Stimulated activated CD8-positive, alpha-beta memory T cell treated with anti-CD3 and anti-CD28 coated beads, Interleukin-2, amount 100 ng/mL, for 48 hours (primary cell): ENCODE data around the gene ARID5A.
"Not testable (repeated sequence)": the region's sequence is repeated elsewhere in the genome, so short reads cannot be mapped to it uniquely, and the experiment has no call there.

Source experiments
- DNase-seq, 2 donors: peaks; one replicate each; pipeline ENCODE4 v3.0.0-alpha.2; 2020; ENCODE audit warnings: low read depth in 2 of 2

The ARID5A gene

GRCh38 chr2:96539215-96539920 lies 2.8 kb downstream of the ARID5A start:
- no peak for DNase-seq

GRCh38 chr2:96540136-96540535 lies 3.6 kb downstream of the ARID5A start:
- DNase-seq: no peak

GRCh38 chr2:96541398-96542152 lies 5.0 kb downstream of the ARID5A start:
- DNase-seq: no peak

DNA sequence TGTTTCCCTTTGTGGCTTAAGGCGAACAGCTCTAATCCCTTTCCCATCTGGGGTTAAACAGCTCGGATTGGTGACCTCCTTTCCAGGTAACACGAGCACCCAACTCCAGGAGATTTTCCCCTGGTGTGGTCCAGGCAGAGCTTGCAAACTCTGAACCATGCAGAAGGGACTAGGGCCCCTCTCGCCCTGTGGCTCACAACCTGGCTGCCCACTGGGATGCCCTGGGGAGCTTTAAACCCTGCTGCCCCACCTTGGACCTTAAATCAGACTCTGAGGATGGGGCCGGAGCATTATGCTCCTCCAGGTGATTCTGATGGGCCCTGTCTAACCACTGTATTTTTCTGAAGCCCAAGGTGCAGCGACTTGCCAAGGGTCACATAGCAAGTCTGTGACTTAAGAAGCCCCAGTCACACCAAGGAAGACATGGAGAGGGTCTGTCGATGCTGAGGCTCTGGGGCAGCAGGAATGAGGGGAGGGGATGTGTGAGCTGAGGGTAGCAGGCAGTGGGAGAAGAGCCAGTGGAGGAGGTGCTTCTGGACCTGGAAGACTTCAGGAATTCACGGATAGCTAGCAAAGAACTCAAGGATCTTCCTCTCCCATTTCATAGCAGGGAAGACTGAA lies 5.9 kb downstream of the ARID5A start:
- DNase-seq: no peak

DNA sequence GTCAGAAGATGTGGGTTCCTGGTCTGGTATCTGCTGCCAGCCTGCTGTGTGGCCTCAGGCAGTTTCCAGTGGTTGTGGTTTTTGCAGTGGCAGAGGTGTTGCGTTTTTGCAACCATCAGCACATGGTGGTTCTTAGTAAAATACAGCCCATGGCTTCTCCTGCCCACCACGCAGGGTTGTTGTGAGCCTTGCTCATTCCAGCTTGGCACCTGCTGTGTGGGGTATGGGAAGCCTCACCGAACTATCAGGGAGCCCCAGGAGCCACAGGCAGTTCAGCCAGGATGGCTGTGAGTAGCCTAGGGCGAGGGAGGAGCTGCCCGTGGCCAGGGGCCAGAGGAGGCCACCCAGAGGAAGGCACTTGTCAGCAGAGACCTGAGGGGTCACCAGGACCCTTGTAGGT lies 9.8 kb downstream of the ARID5A start:
- no peak for DNase-seq

- DNase-seq: no peak
Observed at GRCh38 chr2:96546797-96547196, 10.2 kb downstream of the ARID5A start.

DNA sequence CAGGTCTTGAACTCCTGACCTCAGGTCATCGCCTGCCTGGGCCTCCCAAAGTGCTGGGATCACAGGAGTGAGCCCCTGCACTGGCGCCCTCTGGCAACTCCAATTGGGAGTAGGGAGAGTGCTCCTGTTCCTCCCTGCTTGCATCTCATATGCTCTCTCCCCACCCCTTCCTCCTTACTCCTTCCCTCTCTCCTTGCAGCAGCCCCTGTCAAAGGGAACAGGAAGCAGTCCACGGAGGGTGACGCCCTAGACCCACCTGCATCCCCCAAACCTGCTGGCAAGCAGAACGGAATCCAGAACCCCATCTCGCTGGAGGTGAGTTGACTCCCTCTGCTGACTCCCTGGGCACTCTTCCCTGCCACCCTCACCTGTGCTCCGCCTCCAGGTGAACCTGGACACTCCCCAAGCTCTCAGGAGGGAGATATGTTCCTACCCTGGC lies 10.7 kb downstream of the ARID5A start:
- DNase-seq: no peak

- DNase-seq: no peak
Observed at GRCh38 chr2:96547731-96548171, 11.2 kb downstream of the ARID5A start.

DNA sequence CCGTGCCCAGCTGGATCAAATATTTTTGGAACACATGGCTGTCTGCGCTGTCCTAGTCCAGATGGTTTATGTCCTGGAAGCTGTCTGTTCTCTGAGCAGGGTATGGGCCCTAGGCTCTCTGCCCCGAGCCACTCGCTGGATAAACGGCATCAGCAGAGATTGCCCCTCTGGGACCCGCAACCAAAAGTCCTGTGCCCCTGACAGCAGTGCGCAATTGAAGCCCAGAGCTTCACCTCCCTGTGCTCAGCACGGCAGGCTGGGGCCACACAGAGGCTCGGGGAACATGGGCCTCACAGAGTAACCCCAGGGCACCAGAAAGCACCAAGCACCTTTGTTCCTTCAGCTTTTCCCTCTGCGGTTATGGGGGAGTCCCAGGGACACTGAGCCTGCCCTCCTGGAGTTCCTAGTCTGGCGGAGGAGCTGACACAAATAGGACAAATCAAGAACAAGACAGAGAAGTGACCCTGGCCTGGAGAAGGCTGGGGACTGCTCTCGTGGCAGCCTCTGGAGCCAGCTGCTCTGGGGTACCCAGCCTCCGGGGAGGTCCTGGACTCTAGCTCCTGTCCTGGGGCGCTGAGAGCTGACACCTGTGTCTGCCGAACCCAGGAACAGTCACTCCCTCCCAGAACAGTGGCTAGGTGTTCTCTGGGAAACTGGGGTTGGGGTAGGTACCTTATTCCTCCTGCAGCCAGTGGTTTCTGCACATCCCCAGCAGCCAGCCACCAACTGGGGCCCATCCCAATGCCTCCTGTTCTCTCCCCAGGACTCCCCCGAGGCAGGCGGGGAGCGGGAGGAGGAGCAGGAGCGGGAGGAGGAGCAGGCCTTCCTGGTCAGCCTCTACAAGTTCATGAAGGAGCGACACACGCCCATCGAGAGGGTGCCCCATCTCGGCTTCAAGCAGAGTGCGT lies 12.3 kb downstream of the ARID5A start:
- no peak for DNase-seq

- no peak for DNase-seq
Observed at GRCh38 chr2:96549466-96549785, 12.9 kb downstream of the ARID5A start.

DNA sequence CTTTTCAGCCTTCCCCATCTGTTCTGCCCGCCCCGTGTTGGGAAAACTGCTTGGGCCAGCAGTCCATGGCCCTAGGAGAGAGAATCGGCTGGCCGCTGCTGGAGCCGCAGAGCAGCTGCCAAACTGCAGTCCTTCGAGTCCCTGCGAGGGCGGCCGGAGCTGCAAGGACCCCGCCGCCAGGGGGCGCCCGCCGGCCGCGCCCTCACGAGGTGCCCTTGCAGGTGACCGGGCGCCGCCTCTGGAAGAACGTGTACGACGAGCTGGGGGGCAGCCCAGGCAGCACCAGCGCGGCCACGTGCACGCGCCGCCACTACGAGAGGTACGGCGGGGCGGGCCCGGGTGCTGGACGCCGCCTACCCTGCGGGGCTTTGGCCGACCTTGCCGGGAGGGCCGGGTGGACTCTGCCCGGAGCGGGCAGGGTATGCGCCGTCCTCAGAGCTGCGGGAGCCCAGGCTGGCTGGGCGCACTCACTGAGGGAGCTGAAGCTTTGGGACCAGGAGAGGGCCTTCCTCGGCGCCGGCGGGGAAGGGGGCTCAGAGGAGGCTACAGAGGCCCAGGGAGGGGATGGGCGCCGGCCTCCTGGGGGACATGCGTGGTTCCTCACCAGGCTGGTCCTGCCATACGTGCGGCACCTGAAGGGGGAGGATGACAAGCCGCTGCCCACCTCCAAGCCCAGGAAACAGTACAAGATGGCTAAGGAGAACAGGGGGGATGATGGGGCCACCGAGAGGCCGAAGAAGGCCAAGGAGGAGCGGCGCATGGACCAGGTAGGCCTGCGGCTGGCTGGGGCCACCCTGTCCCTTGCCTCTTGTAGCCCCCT lies 13.6 kb downstream of the ARID5A start:
- DNase-seq: no peak

DNA sequence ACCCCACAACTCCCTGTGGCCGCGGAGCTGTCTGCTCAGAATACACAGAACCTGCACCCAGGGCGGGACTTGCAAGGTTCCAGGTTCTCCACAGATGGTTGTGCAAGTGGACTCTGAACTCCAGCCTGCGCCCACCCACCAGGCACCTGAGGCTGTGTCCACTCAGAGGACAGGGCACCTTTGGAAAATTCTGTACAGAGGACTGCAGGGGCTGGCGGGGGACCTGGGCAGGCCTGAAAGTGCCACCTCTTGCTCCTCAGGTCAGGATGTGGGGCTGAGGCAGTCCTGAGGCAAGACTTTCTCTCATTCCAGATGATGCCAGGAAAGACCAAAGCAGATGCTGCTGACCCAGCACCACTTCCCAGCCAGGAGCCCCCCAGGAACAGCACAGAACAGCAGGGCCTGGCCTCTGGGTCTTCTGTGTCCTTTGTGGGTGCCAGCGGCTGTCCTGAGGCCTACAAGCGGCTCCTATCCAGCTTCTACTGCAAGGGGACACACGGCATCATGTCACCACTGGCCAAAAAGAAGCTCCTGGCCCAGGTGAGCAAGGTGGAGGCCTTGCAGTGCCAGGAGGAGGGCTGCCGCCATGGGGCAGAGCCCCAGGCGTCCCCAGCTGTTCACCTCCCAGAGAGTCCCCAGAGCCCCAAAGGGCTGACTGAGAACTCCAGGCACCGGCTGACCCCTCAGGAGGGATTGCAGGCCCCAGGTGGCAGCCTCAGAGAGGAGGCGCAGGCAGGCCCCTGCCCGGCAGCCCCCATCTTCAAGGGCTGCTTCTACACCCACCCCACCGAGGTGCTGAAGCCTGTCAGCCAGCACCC lies 14.4 kb downstream of the ARID5A start:
- no peak for DNase-seq

GRCh38 chr2:96551605-96552314 lies 15.2 kb downstream of the ARID5A start:
- no peak for DNase-seq

GRCh38 chr2:96552315-96553175 lies 16.0 kb downstream of the ARID5A start:
- no peak for DNase-seq

GRCh38 chr2:96553176-96553956 lies 16.8 kb downstream of the ARID5A start:
- DNase-seq: no peak

- not testable (repeated sequence) for DNase-seq
Observed at GRCh38 chr2:96553957-96554292, 17.4 kb downstream of the ARID5A start.

- peak in 1 of 2 donors; percentile 36 for DNase-seq
Observed at GRCh38 chr2:96554293-96555145, 18.0 kb downstream of the ARID5A start.
